Lower leg skin (tissue), 3 donors: ENCODE measurements around the gene EFCC1.

Experiments
- CTCF ChIP-seq, 3 donors: fragments of 450-650 bp; IDR thresholded peaks; one replicate each; pipeline ENCODE4 v1.5.1; 2016; ENCODE audit warnings: antibody characterized with exemption in 3 of 3, mild to moderate bottlenecking in 3 of 3, moderate library complexity in 2 of 3
- POLR2A ChIP-seq, 2 donors: fragments of 450-650 bp; IDR thresholded peaks; one replicate each; pipeline ENCODE4 v1.6.1; 2016 to 2017; ENCODE audit warnings: antibody characterized with exemption in 2 of 2, mild to moderate bottlenecking in 1 of 2, moderate library complexity in 1 of 2

- TF ChIP-seq POLR2A (IDR thresholded peaks at IDR 0.05) (no peak), CTCF (IDR thresholded peaks at IDR 0.05) (no peak)
Measured at GRCh38 chr3:129054605-129055104, 53.6 kb downstream of the EFCC1 start.
